ENCODE data around the gene MAP4.

DNA sequence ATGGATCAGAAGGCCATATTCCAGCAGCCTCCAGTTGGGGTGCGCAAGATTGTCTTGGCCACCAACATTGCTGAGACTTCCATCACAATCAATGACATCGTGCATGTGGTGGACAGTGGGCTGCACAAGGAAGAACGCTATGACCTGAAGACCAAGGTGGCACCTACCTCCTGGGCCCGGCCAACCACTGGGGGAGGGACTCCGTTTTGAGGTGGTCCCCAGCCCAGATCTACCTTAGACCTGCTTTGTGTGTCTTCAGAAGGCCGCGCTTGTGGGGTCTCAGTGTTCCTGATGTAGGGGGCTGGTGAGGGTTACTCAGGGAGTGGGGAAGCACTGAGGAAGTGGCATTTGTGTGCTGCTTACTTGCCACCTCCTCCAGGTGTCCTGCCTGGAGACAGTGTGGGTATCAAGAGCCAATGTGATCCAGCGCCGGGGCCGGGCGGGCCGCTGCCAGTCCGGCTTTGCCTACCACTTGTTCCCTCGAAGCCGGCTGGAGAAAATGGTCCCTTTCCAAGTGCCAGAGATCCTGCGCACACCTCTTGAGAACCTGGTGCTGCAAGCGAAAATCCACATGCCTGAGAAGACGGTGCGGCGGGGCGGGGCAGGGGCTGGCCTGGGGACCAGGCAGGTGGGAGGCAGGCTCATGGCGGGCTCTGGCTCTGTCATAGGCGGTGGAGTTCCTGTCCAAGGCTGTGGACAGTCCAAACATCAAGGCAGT is 168.3 kb downstream of the MAP4 start:
- TF ChIP-seq CTCF (IDR thresholded peaks at IDR 0.05; ENCODE audit: insufficient read depth, low read depth, low read length) (no peak), EZH2 (IDR thresholded peaks at IDR 0.05; ENCODE audit: insufficient read depth, low read length) (no peak)

Measured in astrocyte (in vitro differentiated cells and primary cell).